MM.1S (cell line): ENCODE data around the gene SLC35D1.

ENCODE experiments used
- DNase-seq: peaks from one replicate; pipeline ENCODE4 v3.0.0-alpha.2; 2015
- H2AFZ ChIP-seq: fragments of 300-600 bp; sonication (generic); 2 replicates; pipeline ENCODE4 v1.6.0; 2016; ENCODE audit warnings: antibody characterized with exemption, low read length
- H3F3A ChIP-seq: fragments of 300-600 bp; sonication (generic); 2 replicates; pipeline ENCODE4 v1.6.1; 2016; ENCODE audit warnings: mild to moderate bottlenecking, antibody characterized with exemption, low read length, moderate library complexity, mixed read lengths; ENCODE audit not compliant: insufficient read depth
- H3K27ac ChIP-seq: fragments of 300-600 bp; sonication (generic); 2 replicates; pipeline ENCODE4 v1.5.1; 2016; ENCODE audit warnings: mild to moderate bottlenecking, low read length
- H3K27me3 ChIP-seq: fragments of 300-600 bp; sonication (generic); replicated peaks from 2 replicates; pipeline ENCODE4 v1.6.0; 2016; ENCODE audit warnings: low read length; ENCODE audit not compliant: insufficient read depth
- H3K36me3 ChIP-seq: fragments of 300-600 bp; sonication (generic); replicated peaks from 2 replicates; pipeline ENCODE4 v1.6.1; 2016; ENCODE audit warnings: mild to moderate bottlenecking, low read length, mixed read lengths; ENCODE audit not compliant: insufficient read depth
- H3K4me1 ChIP-seq: fragments of 300-600 bp; sonication (generic); 2 replicates; pipeline ENCODE4 v1.6.1; 2016; ENCODE audit warnings: low read length, mixed read lengths
- H3K4me2 ChIP-seq: fragments of 300-600 bp; sonication (generic); 2 replicates; pipeline ENCODE4 v1.6.0; 2016; ENCODE audit warnings: low read depth, low read length
- H3K4me3 ChIP-seq: fragments of 300-600 bp; sonication (generic); 2 replicates; pipeline ENCODE4 v1.5.1; 2016; ENCODE audit warnings: low read length, mixed read lengths
- H3K79me2 ChIP-seq: fragments of 300-600 bp; sonication (generic); 2 replicates; pipeline ENCODE4 v1.6.1; 2016; ENCODE audit warnings: mixed run types, low read length, mixed read lengths
- H3K9ac ChIP-seq: fragments of 300-600 bp; sonication (generic); 2 replicates; pipeline ENCODE4 v1.6.1; 2016; ENCODE audit warnings: low read length, mixed read lengths
- H3K9me2 ChIP-seq: fragments of 300-600 bp; sonication (generic); replicated peaks from 2 replicates; pipeline ENCODE4 v1.6.1; 2016; ENCODE audit warnings: mild to moderate bottlenecking, low read length, mixed read lengths; ENCODE audit not compliant: insufficient read depth
- H3K9me3 ChIP-seq: fragments of 300-600 bp; sonication (generic); replicated peaks from 2 replicates; pipeline ENCODE4 v1.6.1; 2016; ENCODE audit warnings: mild to moderate bottlenecking, low read length, mixed read lengths; ENCODE audit not compliant: insufficient read depth
- H4K20me1 ChIP-seq: fragments of 300-600 bp; sonication (generic); 2 replicates; pipeline ENCODE4 v1.6.1; 2016; ENCODE audit warnings: mild to moderate bottlenecking, low read length, moderate library complexity, mixed read lengths; ENCODE audit not compliant: insufficient read depth
- CTCF ChIP-seq: fragments of 300-600 bp; sonication (generic); IDR thresholded peaks from 2 replicates; pipeline ENCODE4 v1.5.1; 2016; ENCODE audit warnings: antibody characterized with exemption, low read length, mixed read lengths
- EZH2 ChIP-seq: fragments of 300-600 bp; sonication (generic); optimal IDR thresholded peaks from 2 replicates; pipeline ENCODE3; 2017; ENCODE audit warnings: low read depth, mild to moderate bottlenecking, antibody characterized with exemption, low read length, mixed read lengths
- EZH2phosphoT487 ChIP-seq: fragments of 300-600 bp; sonication (generic); IDR thresholded peaks from 2 replicates; pipeline ENCODE4 v1.6.1; 2018; ENCODE audit warnings: antibody characterized with exemption, low read length

SLC35D1 gene

DNA sequence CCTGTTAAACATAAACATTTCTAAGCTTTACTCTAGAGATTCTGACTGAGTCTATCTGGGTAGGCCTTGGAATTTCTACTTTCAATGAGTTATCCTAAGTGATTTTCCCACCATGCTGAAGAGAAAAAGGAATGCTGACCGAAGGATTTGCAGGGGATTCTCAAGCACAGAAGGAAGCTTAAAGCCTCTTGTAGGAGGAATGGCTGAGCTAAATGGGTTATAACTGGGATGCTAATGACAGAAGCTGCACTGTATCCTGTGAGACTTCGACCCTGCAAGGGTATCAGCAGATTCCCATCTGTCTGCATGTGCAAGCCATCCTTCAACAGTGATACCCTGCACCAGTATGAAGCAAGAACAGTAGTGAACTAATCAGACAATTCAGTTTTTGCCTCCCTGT lies 35.4 kb downstream of the SLC35D1 start:
- Histone ChIP-seq H3K9me3 (no peaks in the 10 kb centered on the region), H3K27ac (no peak overlapping the region), H3K4me2 (no peak overlapping the region), H2AFZ (no peak overlapping the region), H3K9me2 (no peaks in the 10 kb centered on the region), H3K36me3 (peaks cover 6% of the 10 kb centered on the region), H3K4me3 (no peak overlapping the region), H3K27me3 (no peaks in the 10 kb centered on the region), H3F3A (peaks cover 24% of the 10 kb centered on the region), H4K20me1 (no peaks in the 10 kb centered on the region), H3K4me1 (peaks cover 34% of the 10 kb centered on the region), H3K9ac (no peak overlapping the region), H3K79me2 (peaks cover 14% of the 10 kb centered on the region)
- DNase-seq: no peak
- TF ChIP-seq CTCF (no peak), EZH2phosphoT487 (no peak), EZH2 (no peak)

DNA sequence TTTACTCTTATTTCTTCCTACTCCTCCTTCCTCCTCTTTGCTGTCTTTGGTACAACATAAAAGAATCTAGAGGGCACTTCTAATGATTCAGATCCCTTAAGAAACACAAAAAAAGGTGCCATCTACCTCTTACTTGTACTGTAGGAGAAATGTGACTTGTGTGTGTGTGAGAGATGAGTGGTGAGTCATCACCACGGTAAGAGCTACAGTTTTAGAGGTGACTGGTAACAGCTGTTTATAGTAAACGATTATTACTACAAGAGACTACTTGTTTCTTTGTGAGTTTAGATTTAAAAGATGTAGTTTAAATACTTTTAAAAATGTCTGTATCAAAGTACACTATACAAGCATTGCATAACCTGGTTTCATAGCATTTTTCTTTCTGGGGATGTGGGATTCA lies 40.4 kb downstream of the SLC35D1 start:
- TF ChIP-seq EZH2 (no peak), EZH2phosphoT487 (no peak), CTCF (no peak)
- H3K9ac ChIP-seq: peak overlapping the region; percentile 3; the same call in 1 of the 2 replicates
- peak overlapping the region; percentile 79 for H3K27ac ChIP-seq
- no peaks in the 10 kb centered on the region for H3K9me2 ChIP-seq
- H3K79me2 ChIP-seq: peaks cover 26% of the 10 kb centered on the region
- no peak overlapping the region for H2AFZ ChIP-seq
- no peaks in the 10 kb centered on the region for H3K9me3 ChIP-seq
- peak overlapping the region; percentile 43 for H3K4me2 ChIP-seq
- H3K36me3 ChIP-seq: peaks cover 3% of the 10 kb centered on the region
- no peaks in the 10 kb centered on the region for H3K27me3 ChIP-seq
- peak; percentile 67 for DNase-seq
- no peak overlapping the region for H3K4me3 ChIP-seq
- H3F3A ChIP-seq: peaks cover 40% of the 10 kb centered on the region
- H3K4me1 ChIP-seq: peaks cover 49% of the 10 kb centered on the region
- no peaks in the 10 kb centered on the region for H4K20me1 ChIP-seq

DNA sequence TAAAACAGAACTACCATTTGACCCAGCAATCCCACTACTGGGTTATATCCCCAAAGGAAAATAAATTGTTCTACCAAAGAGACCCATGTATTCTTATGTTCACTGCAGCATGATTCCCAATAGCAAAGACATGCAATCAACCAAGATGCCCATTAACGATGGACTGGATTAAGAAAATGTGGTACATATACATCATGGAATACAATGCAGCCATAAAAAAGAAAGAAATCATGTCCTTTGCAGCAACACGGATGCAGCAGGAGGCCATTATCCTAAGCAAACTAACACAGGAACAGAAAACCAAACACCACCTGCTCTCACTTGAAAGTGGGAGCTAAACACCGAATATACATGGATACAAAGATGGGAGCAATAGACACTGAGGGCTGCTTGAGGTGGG lies 44.2 kb downstream of the SLC35D1 start:
- H3K4me2 ChIP-seq: no peak overlapping the region
- no peaks in the 10 kb centered on the region for H3K36me3 ChIP-seq
- DNase-seq: no peak

More for the DNA sequence above, 44.2 kb downstream of the SLC35D1 start:
- Histone ChIP-seq H3K9ac (no peak overlapping the region), H3K4me1 (peaks cover 34% of the 10 kb centered on the region), H3K9me2 (no peaks in the 10 kb centered on the region), H3K9me3 (no peaks in the 10 kb centered on the region), H3K27ac (no peak overlapping the region), H3K4me3 (no peak overlapping the region), H2AFZ (no peak overlapping the region), H3K27me3 (no peaks in the 10 kb centered on the region), H3F3A (peaks cover 23% of the 10 kb centered on the region), H4K20me1 (no peaks in the 10 kb centered on the region), H3K79me2 (peaks cover 25% of the 10 kb centered on the region; the same call in 1 of the 2 replicates)
- TF ChIP-seq CTCF (no peak), EZH2phosphoT487 (no peak), EZH2 (no peak)
